HepG2 (cell line): ENCODE results near the gene SMC1B. TPM values are rescaled to one million over a fixed set of nuclear protein-coding genes. Genes with fewer than 3 reads are reported as not detected.
A peak's percentile ranks its signal among the peaks of the same experiment; 100 is the strongest.

Source experiments
- ATAC-seq: fragments of 200-7000 bp; cut with Tn5 transposase; 3 replicates; pipeline ENCODE4 v1.9.1; 2020; ENCODE audit warnings: mild to moderate bottlenecking, moderate library complexity
- BruUV-seq: library from RNA; stranded (reverse); fragments of 400-500 nt; replicated peaks from 2 replicates; lab custom pipeline; 2021; lab: Mats Ljungman, UMichigan
- CTCF ChIA-PET: fragments of 300-600 bp; formaldehyde crosslinking; extraction: SDS; loops from one replicate; lab custom pipeline; 2021; ENCODE audit warnings: low total read pairs, inconsistent platforms, low intra/inter-chr PET ratio; lab: Yijun Ruan, JAX
- POLR2A ChIA-PET: fragments of 350-600 bp; sonication (Branson Sonifier 250); formaldehyde crosslinking; loops from one replicate; lab custom pipeline; 2020; ENCODE audit warnings: antibody characterized with exemption, inconsistent platforms; lab: Yijun Ruan, JAX
- DNase-seq: peaks from one replicate; pipeline ENCODE4 v3.0.0-alpha.2; 2015; ENCODE audit warnings: low spot score
- FAIRE-seq: peaks from 3 replicates; lab custom pipeline; 2011; peaks lifted over from hg19 to GRCh38; lab: Jason Lieb, UNC
- H2AFZ ChIP-seq: one replicate; pipeline ENCODE4 v1.6.1; 2011; ENCODE audit warnings: low read length, inconsistent platforms
- H3K27ac ChIP-seq: fragments of 300-600 bp; 3 replicates; pipeline ENCODE4 v1.8.0; 2011; ENCODE audit warnings: mixed run types, mild to moderate bottlenecking, mixed read lengths, low read length, inconsistent platforms; ENCODE audit not compliant: insufficient read depth; ENCODE audit errors: extremely low read length
- H3K27me3 ChIP-seq, 2 experiments: fragments of 200-600 bp in 1 of 2; 2 replicates in 1 of 2; 3 replicates in 1 of 2; pipeline versions ENCODE4 v1.6.0 to v1.8.0; 2011; ENCODE audit warnings: low read length in 2 of 2, mild to moderate bottlenecking in 2 of 2, moderate library complexity in 2 of 2, inconsistent platforms in 1 of 2; ENCODE audit not compliant: insufficient read depth in 2 of 2, control insufficient read depth in 1 of 2
- H3K36me3 ChIP-seq, 2 experiments: fragments of 200-600 bp in 1 of 2; replicated peaks in 1 of 2; 2 replicates in 1 of 2; 3 replicates in 1 of 2; pipeline versions ENCODE4 v1.5.1 to v1.8.0; 2011; ENCODE audit warnings: low read length in 2 of 2, inconsistent platforms in 1 of 2; ENCODE audit not compliant: insufficient read depth in 2 of 2, control insufficient read depth in 1 of 2
- H3K4me1 ChIP-seq: 2 replicates; pipeline ENCODE4 v1.5.1; 2012; ENCODE audit warnings: low read length, inconsistent platforms; ENCODE audit not compliant: insufficient read depth
- H3K4me2 ChIP-seq: 2 replicates; pipeline ENCODE4 v1.6.0; 2011; ENCODE audit warnings: low read depth, low read length, inconsistent platforms
- H3K4me3 ChIP-seq, 3 experiments: fragments of 200-600 bp in 1 of 3; sonication (generic), shearing (Covaris generic) in 1 of 3; replicated peaks in 1 of 3; 2 replicates each; pipeline ENCODE4 v1.5.1; 2011 to 2016; ENCODE audit warnings: low read length in 3 of 3, inconsistent platforms in 2 of 3, low read depth in 2 of 3, mild to moderate bottlenecking in 2 of 3, control low read depth in 1 of 3, mixed read lengths in 1 of 3; ENCODE audit not compliant: insufficient read depth in 1 of 3
- H3K79me2 ChIP-seq: one replicate; pipeline ENCODE4 v1.6.1; 2011; ENCODE audit warnings: low read length, inconsistent platforms; ENCODE audit not compliant: insufficient read depth
- H3K9ac ChIP-seq: 2 replicates; pipeline ENCODE4 v1.6.0; 2011; ENCODE audit warnings: mild to moderate bottlenecking, low read depth, low read length, inconsistent platforms; ENCODE audit not compliant: insufficient read depth
- H3K9me3 ChIP-seq: 2 replicates; pipeline ENCODE4 v1.5.1; 2012; ENCODE audit warnings: mild to moderate bottlenecking, low read length
- H4K20me1 ChIP-seq: 2 replicates; pipeline ENCODE4 v1.6.0; 2011; ENCODE audit warnings: inconsistent platforms, mild to moderate bottlenecking, low read length, moderate library complexity; ENCODE audit not compliant: insufficient read depth
- STAG1 ChIP-seq: sonication (generic); formaldehyde crosslinking; IDR thresholded peaks from 2 replicates; pipeline ENCODE4 v1.4.0; 2020; ENCODE audit warnings: missing genetic modification reagents
- TARDBP ChIP-seq: sonication (generic); formaldehyde crosslinking; IDR thresholded peaks from 2 replicates; pipeline ENCODE4 v1.8.0; 2022; ENCODE audit warnings: mild to moderate bottlenecking, missing genetic modification reagents
- ZBTB38 ChIP-seq: sonication (generic); formaldehyde crosslinking; IDR thresholded peaks from 2 replicates; pipeline ENCODE4 v1.5.1; 2020; ENCODE audit warnings: mild to moderate bottlenecking, missing genetic modification reagents
- ZFP91 ChIP-seq: sonication (generic); formaldehyde crosslinking; IDR thresholded peaks from 2 replicates; pipeline ENCODE4 v1.9.0; 2022; ENCODE audit warnings: missing genetic modification reagents, mild to moderate bottlenecking, borderline replicate concordance
- ZKSCAN5 ChIP-seq: sonication (generic); formaldehyde crosslinking; IDR thresholded peaks from 2 replicates; pipeline ENCODE4 v1.5.1; 2020; ENCODE audit warnings: mild to moderate bottlenecking, missing genetic modification reagents
- WGBS: methylation state at CpG from one replicate; pipeline ENCODE4 v1.1.6; 2017; ENCODE audit warnings: low lambda C conversion rate; 5-methylcytosine and 5-hydroxymethylcytosine counted together
- in situ Hi-C: cut with HindIII; loops from 2 replicates; pipeline ENCODE4 v1.10.0; 2017; ENCODE audit warnings: low pct_unique_long_range_greater_than_20kb; ENCODE audit not compliant: extremely low pct_ligation_motif_present
- intact Hi-C: fragments of 100-400 bp; cut with micrococcal nuclease; formaldehyde crosslinking; loops from one replicate; pipeline ENCODE4 v1.10.0; 2022; ENCODE audit not compliant: unreplicated experiment
- polyA plus RNA-seq, 8 experiments: library from polyadenylated mRNA; depleted of rRNA in 3 of 8; stranded (reverse) in 7 of 8; unstranded in 1 of 8; fragments of >200 nt; fragmentation: Illumina TruSeq in 4 of 8; extraction: Trizol in 4 of 8; gene quantifications; 2 replicates each; pipeline versions ENCODE4 v1.2.1 to v1.2.3, GENCODE V29; 2011 to 2016; ENCODE audit warnings: low read depth in 4 of 8, missing spikeins in 1 of 8, mixed read lengths in 1 of 8; ENCODE audit not compliant: insufficient read depth in 1 of 8
- total RNA-seq, 5 experiments: library from RNA; depleted of rRNA; stranded (reverse); fragments of >200 nt; fragmentation: Illumina TruSeq; extraction: Trizol; gene quantifications; 2 replicates each; pipeline ENCODE4 v1.2.3, GENCODE V29; 2016; ENCODE audit warnings: low read depth in 1 of 5
- TF ChIP-seq, protein P1 (sequence below): IDR thresholded peaks from 2 replicates; pipeline ENCODE4 v1.6.1; 2016; ENCODE audit warnings: missing genetic modification reagents, missing compliant biosample characterization
- TF ChIP-seq, protein P2 (sequence below): sonication (generic); formaldehyde crosslinking; IDR thresholded peaks from 2 replicates; pipeline ENCODE4 v1.5.1; 2020; ENCODE audit warnings: mild to moderate bottlenecking, missing genetic modification reagents, moderate library complexity

The SMC1B gene
- total and polyA plus RNA-seq, 2 of the 13 experiments (the other 11 are each of a cell fraction or from before 2014, with no cell fraction given): not detected

- 88% methylated on average over 19 of the region's 19 CpGs for WGBS
- Histone ChIP-seq H3K27me3 (no peaks in the 10 kb centered on the region), H3K4me3 (no peak overlapping the region), H2AFZ (no peak overlapping the region), H3K4me1 (peaks cover 80% of the 10 kb centered on the region), H3K4me2 (no peak overlapping the region), H3K9ac (no peak overlapping the region), H3K79me2 (peaks cover 97% of the 10 kb centered on the region), H3K27ac (no peak overlapping the region), H4K20me1 (peaks cover 17% of the 10 kb centered on the region), H3K9me3 (no peaks in the 10 kb centered on the region), H3K36me3 (peaks cover 9 to 18% of the 10 kb centered on the region in 2 experiments; a peak in 3 of 5 replicates)
- FAIRE-seq (no peak), ATAC-seq (peak; percentile 61), DNase-seq (no peak)
- in situ Hi-C loops: no loop called here
- 0 out of 2 replicates have a peak, but pooled peaks have one; percentile 31 for TF ChIP-seq ZBTB38
- TF ChIP-seq, protein P1, sequence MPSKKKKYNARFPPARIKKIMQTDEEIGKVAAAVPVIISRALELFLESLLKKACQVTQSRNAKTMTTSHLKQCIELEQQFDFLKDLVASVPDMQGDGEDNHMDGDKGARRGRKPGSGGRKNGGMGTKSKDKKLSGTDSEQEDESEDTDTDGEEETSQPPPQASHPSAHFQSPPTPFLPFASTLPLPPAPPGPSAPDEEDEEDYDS (CRISPR knock-in tag): no peak
- TF ChIP-seq STAG1 (CRISPR knock-in tag): peak; percentile 17; the same call in 1 of the 2 replicates
- TF ChIP-seq, protein P2, sequence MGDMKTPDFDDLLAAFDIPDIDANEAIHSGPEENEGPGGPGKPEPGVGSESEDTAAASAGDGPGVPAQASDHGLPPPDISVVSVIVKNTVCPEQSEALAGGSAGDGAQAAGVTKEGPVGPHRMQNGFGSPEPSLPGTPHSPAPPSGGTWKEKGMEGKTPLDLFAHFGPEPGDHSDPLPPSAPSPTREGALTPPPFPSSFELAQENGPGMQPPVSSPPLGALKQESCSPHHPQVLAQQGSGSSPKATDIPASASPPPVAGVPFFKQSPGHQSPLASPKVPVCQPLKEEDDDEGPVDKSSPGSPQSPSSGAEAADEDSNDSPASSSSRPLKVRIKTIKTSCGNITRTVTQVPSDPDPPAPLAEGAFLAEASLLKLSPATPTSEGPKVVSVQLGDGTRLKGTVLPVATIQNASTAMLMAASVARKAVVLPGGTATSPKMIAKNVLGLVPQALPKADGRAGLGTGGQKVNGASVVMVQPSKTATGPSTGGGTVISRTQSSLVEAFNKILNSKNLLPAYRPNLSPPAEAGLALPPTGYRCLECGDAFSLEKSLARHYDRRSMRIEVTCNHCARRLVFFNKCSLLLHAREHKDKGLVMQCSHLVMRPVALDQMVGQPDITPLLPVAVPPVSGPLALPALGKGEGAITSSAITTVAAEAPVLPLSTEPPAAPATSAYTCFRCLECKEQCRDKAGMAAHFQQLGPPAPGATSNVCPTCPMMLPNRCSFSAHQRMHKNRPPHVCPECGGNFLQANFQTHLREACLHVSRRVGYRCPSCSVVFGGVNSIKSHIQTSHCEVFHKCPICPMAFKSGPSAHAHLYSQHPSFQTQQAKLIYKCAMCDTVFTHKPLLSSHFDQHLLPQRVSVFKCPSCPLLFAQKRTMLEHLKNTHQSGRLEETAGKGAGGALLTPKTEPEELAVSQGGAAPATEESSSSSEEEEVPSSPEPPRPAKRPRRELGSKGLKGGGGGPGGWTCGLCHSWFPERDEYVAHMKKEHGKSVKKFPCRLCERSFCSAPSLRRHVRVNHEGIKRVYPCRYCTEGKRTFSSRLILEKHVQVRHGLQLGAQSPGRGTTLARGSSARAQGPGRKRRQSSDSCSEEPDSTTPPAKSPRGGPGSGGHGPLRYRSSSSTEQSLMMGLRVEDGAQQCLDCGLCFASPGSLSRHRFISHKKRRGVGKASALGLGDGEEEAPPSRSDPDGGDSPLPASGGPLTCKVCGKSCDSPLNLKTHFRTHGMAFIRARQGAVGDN (CRISPR knock-in tag): peak; percentile 28; the same call in 1 of the 2 replicates
- 0 out of 2 replicates have a peak, but pooled peaks have one; percentile 22 for TF ChIP-seq ZKSCAN5 (CRISPR knock-in tag)
- no peak for TF ChIP-seq TARDBP (CRISPR knock-in tag)
- TF ChIP-seq ZFP91: 0 out of 2 replicates have a peak, but pooled peaks have one; percentile 21
- intact Hi-C loops: no loop called here
- ChIA-PET CTCF (no interaction called here), POLR2A (interaction anchor here (1.0 to 1.7 kb wide), 3 partner anchors 44 to 48 kb away, joined by 3 to 9 read pairs (median 3); no protein-coding TSS in a partner anchor)
- BruUV-seq: no TSS peak
Measured at GRCh38 chr22:45317551-45318167, 95.7 kb downstream of the SMC1B start.
